Measurements from ENCODE around the gene ACYP2. TPM values are rescaled to one million over a fixed set of nuclear protein-coding genes. Genes with fewer than 3 reads are reported as not detected.
"Not testable (repeated sequence)": the region's sequence is repeated elsewhere in the genome, so short reads cannot be mapped to it uniquely, and the experiment has no call there.

The ACYP2 gene
- 4.4 and 10.1 TPM in 2 replicates for total RNA-seq

- DNase-seq (ENCODE audit: low read depth in 2 of 2) = peak; percentile 91 to 97
Observed at GRCh38 chr2:54115284-54116137, at the start of gene ACYP2. Gene ACYP2 (plus strand): TSS chr2:54115615.

- DNase-seq (ENCODE audit: low read depth in 2 of 2) = no peak
Observed at GRCh38 chr2:54065891-54066290, 49.5 kb upstream of the ACYP2 start.

- DNase-seq (ENCODE audit: low read depth in 2 of 2) = no peak
Observed at GRCh38 chr2:54067851-54068375, 47.5 kb upstream of the ACYP2 start.

- not testable (repeated sequence) for DNase-seq (ENCODE audit: low read depth in 2 of 2)
Observed at GRCh38 chr2:54072483-54072882, 42.9 kb upstream of the ACYP2 start.

GRCh38 chr2:54073796-54074195, 41.6 kb upstream of the ACYP2 start:
- DNase-seq (ENCODE audit: low read depth in 2 of 2) = peak in 1 of 2 donors; percentile 52

DNA sequence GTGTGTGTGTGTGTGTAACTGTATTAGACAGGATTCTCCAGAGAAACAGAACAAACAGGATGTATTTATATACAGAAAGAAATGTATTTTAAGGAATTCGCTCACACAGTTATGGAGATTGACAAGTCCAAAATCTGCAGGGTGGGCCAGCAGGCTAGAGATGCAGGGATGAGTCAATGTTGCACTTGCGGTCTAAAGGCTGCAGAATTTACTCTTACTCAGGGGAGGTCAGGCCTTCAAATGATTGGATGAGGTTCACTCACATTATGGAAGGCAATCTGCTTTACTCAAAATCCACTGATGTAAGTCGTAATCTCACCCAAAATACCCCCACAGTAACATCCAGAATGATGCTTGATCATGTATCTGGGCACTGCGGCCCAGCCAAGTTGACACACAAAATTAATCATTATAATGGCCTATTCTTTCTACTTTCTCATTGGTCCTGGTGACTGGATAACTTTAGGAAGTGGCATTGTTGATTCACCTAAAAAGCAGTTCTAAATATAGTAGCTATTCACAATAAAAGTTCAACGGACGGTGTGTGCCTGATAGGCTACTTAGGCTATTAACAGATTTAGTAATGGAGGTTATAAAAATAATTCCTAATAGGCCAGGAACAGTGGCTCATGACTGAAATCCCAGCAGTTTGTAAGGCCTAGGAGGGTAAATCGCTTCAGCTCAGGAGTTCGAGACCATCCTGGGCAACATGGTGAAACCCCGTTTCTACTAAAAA, 40.6 kb upstream of the ACYP2 start:
- peak in 1 of 2 donors; percentile 23 for DNase-seq (ENCODE audit: low read depth in 2 of 2)

GRCh38 chr2:54076586-54076985, 38.8 kb upstream of the ACYP2 start:
- DNase-seq (ENCODE audit: low read depth in 2 of 2) = no peak

DNA sequence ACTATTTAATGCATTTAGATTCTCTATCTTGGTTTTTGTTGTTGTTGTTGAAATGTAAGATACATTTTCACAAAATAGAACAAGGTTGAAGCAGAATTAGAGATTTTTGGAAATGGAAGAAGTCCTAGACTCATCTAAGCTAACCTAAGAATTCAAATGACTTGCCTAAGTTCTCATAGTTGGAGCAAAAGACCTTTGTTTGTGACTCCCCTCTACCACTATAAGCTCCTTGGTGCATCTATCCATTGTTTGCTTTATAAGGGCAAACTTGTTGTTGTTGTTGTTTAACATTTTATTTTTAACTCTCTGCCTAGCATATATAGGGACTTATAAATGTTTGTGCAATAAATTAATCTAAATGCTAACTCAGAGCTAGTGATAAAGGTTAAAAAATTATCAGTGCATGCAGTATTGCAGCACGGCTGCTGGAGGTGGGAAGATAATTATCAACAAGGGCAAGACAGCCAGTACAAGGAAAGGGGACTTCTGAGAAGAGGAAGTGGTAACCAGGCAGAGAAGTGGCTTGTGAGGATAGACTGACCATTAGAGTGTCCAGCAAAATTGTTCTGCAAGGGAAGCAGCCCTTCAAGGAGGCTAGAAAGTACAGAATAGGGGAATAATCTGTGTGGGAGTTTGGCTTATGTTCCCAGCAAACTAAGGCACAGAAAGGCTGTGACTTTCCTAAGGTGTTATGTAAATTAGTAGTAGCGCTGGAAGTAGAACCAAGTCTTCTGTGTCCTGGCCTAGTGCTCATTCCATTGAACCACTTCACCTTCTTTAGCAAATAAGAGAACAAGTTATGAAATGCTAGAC, 38.1 kb upstream of the ACYP2 start:
- no peak for DNase-seq (ENCODE audit: low read depth in 2 of 2)

DNA sequence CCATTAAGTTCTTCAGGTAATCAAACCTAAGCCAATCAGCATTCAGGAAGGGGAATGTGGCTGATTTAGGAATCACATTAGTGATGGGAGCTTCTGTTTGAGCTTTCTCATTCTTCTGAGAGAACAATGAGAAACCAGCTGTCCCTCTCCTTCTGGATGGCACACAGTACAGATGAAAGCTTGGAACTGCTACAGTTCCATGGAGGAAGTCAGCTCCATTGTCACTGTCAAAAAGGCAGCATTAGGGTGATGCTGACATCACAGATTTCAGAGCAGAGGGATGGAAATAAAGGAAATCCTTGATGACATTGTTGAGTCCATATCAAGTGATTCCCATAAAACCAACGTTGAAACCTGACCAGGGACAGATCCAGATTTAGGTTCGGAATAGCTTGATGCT, 36.1 kb upstream of the ACYP2 start:
- DNase-seq (ENCODE audit: low read depth in 2 of 2) = peak in 1 of 2 donors; percentile 37

GRCh38 chr2:54081574-54081973, 33.8 kb upstream of the ACYP2 start:
- no peak for DNase-seq (ENCODE audit: low read depth in 2 of 2)

DNA sequence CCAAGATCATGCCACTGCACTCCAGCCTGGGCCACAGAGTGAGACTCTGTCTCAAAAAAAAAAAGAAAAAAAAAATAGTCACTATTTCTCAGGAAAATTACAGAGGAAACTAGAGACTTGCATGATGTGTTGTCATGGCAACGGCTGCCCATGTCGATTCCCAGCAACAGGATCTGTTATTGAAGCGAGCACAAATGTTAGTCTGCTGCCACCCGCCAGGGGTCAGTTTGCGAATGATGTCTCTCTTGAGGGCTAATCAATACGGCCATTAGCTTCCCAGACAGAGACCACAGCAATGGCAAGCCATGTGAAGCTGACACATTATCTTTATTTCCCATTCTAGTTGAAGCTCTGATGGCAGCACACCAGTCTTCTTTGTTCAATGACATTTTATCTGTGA, 32.4 kb upstream of the ACYP2 start:
- DNase-seq (ENCODE audit: low read depth in 2 of 2) = no peak

- DNase-seq (ENCODE audit: low read depth in 2 of 2) = no peak
Observed at GRCh38 chr2:54083445-54083844, 32.0 kb upstream of the ACYP2 start.

- peak; percentile 26 to 45 for DNase-seq (ENCODE audit: low read depth in 2 of 2)
Observed at GRCh38 chr2:54084600-54084999, 30.8 kb upstream of the ACYP2 start.

GRCh38 chr2:54085069-54085468, 30.3 kb upstream of the ACYP2 start:
- no peak for DNase-seq (ENCODE audit: low read depth in 2 of 2)

DNA sequence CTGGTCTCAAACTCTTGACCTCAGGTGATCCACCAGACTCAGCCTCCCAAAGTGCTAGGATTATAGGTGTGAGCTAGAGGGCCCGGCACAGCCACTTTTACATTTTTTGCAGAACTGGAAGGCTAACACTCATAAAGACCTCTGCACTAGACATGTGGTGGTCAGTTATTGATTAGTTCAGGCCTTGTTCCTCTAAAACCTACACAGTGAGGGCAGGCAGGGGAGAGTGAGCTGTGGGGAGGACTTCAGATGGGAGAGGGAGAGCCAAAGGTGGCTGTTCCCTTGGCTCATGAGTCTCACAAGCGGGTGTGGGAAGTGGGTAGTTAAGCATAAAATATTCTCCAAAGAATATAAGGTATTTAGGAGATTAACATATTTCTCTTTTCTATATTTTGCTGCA, 29.3 kb upstream of the ACYP2 start:
- no peak for DNase-seq (ENCODE audit: low read depth in 2 of 2)

DNA sequence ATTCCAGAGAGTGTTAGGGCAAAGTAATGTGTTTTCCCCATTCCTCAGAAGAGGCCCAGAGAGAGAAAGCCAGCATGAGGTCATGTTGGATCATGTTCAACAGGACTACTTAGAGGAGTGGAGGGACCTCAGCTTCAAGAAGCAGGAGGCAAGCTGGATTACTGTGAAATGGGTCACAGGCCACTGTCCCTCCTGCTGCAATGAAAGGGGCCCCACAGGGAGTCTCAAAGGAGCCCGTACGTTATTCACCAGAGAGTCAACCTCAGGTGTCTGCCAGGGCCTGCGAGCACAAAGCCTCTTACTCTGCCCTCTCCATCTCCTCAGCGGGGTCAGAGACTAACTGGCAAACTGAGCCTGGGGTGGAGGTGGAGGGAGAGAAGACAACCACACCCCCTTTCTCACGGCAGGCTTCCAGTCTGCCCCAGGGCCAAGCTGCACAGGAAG, 27.2 kb upstream of the ACYP2 start:
- DNase-seq (ENCODE audit: low read depth in 2 of 2) = no peak

GRCh38 chr2:54088719-54089118, 26.7 kb upstream of the ACYP2 start:
- DNase-seq (ENCODE audit: low read depth in 2 of 2) = no peak

- peak; percentile 28 to 35 for DNase-seq (ENCODE audit: low read depth in 2 of 2)
Observed at GRCh38 chr2:54090521-54091117, 24.8 kb upstream of the ACYP2 start.

DNA sequence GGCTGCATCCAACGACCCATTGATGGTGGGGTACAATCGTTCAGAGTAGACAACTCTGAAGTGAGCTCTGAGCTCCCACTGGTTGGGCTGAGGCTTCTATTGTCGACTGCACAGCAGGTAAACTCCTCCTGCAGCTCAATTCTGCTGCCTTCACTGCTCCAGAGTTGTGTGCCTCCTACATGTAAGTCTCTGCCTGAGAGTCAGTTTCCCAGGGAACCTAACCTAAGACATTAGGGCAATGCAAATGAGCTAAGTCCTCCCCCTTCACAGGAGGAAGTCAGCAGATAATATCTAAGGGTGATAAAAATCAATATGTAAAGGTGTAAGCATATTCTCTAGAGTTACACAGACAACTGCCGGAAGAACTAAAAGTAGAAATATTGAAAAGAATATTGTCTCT, 22.5 kb upstream of the ACYP2 start:
- DNase-seq (ENCODE audit: low read depth in 2 of 2) = no peak

DNA sequence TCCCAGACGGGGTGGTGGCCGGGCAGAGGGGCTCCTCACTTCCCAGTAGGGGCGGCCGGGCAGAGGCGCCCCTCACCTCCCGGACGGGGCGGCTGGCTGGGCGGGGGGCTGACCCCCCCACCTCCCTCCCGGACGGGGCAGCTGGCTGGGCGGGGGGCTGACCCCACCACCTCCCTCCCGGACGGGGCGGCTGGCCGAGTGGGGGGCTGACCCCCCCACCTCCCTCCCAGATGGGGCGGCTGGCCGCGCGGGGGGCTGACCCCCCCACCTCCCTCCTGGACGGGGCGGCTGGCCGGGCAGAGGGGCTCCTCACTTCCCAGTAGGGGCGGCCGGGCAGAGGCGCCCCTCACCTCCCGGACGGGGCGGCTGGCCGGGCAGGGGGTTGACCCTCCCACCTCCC, 20.0 kb upstream of the ACYP2 start:
- not testable (repeated sequence) for DNase-seq (ENCODE audit: low read depth in 2 of 2)

GRCh38 chr2:54096141-54096540, 19.3 kb upstream of the ACYP2 start:
- DNase-seq (ENCODE audit: low read depth in 2 of 2) = not testable (repeated sequence)

Measured in dermis microvascular lymphatic vessel endothelial cell (primary cell).